Activated CD4-positive, alpha-beta T cell treated with anti-CD3 and anti-CD28 coated beads, Interleukin-2, amount 50 U/mL, for 4 hours (primary cell): ENCODE measurements around the gene ELMOD1.

ENCODE experiments used
- DNase-seq, 2 experiments: peaks; one replicate each; pipeline ENCODE4 v3.0.0-alpha.2; 2020

ELMOD1 gene

DNA sequence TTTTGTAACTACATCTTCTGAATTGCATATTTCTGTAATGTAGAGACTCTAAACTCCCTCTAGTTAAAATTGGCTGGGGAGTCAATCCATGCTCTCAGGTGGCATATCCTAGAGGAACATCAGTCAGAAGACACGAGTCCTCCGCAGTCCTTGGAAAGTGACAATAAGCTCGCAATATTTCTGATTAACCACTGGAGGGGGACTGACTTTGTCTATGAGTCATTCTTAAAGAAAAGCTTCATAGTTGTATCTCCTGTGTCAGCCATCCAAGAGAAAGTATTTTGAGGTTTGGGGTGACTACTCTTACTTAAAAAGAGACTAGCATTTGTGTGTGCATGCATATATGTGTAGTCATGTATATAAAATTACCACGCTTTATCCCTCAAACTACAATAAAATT, 60.7 kb downstream of the ELMOD1 start:
- DNase-seq: no peak

DNA sequence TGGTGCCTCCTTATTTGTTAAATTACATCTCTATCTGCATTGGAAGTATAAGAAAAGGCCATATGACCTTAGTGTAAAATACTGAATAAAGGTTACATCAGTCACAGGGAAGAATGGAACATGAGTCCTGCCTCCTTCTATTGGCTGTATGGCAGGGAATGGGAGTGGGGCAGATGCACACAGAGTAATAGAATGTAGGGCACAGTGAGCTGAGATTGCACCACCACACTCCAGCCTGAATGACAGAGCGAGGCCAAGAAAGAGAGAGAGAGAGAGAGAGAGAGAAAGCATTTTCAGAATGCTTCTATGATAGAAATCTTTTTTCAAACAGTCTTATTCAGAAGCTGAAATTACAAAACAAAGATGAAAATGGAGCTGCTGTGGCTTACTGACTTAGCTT, 62.1 kb downstream of the ELMOD1 start:
- no peak for DNase-seq

DNA sequence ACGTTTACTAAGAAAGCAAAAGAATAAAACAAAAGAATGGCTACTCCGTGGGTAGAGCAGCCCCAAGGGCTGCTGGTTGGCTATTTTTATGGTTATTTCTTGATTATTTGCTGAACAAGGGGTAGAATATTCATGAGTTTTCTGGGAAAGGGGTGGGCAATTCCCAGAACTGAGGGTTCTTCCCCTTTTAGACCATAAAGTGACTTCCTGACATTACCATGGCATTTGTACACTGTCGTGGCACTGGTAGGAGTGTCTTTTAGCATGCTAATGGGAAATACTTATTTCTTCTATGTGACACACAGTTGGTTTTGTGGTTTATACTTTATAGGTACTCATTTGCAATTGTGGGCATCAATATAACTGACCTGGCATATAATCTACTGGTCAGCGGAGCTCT, 64.7 kb downstream of the ELMOD1 start:
- DNase-seq: no peak

DNA sequence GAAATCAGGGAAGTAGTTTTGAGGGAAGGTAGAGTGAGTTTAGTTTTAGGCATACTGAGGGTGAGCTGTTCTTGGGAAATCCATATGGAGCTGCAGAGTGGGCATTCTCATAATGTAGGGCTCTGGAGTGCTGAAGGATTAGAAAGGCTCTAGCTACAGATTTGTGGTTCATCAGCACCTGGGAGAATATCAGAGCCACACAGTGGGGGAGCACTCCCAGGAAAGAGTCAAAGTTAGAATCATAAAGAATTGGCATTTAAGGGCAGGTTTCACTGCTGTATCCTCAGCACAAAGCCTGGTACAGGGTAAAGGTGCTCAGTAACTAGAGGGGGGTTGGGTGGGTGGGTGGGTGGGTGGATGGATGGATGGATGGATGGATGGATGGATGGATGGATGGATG, 68.4 kb downstream of the ELMOD1 start:
- DNase-seq: no peak

DNA sequence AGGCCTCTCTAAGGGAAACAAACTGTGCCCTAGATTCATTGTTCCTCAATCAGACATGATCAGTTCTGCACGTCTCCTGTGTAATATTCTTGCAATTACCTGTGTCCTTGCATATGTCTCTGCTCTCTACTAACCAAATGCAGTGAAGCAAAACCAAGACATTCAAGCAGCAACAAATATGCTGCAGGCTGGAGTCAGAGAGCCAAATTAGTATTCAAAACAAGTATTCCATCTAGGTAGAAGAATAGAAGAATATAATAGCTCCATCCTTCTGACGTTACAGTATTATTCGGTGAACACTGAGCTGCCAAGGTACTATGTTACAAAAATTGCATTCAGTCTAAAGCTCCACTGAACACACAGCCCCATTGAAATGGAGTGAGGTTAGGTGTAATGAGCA, 69.1 kb downstream of the ELMOD1 start:
- DNase-seq: no peak

DNA sequence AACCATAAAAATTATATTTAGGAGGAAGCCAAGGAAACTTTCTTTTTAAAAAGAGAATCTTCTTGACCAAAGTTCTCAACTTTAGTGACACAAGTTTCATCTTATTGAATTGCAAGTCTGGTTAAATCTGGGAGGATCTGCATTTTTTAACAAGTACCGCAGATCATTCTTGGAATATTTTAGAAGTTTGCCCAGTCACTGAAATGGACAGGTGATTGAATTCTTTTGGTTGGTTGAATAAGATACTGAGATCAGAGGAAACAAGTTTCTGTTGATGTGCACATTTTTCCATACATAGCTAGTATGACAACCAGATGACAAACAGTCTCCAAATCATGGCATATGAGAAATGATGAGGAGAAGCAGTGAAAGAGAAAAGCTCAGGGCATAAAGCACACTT, 70.7 kb downstream of the ELMOD1 start:
- DNase-seq: no peak

DNA sequence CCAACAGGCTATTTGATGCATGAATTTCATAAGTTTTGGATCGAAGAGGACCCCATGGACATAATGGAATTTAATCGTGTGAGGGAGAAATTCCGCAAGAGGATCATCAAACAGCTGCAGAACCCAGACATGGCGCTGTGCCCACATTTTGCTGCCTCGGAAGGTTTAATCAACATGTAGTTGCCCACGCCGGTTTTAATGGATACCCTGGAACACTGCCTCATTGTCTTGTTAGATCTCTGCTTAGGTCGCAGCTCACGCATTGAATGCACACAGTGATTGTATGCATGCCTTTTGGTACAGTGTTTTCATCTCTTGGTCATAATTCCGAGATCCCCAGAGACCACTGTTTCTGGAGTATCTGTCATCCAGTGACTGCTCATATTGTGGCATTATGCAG, 74.1 kb downstream of the ELMOD1 start:
- no peak for DNase-seq

DNA sequence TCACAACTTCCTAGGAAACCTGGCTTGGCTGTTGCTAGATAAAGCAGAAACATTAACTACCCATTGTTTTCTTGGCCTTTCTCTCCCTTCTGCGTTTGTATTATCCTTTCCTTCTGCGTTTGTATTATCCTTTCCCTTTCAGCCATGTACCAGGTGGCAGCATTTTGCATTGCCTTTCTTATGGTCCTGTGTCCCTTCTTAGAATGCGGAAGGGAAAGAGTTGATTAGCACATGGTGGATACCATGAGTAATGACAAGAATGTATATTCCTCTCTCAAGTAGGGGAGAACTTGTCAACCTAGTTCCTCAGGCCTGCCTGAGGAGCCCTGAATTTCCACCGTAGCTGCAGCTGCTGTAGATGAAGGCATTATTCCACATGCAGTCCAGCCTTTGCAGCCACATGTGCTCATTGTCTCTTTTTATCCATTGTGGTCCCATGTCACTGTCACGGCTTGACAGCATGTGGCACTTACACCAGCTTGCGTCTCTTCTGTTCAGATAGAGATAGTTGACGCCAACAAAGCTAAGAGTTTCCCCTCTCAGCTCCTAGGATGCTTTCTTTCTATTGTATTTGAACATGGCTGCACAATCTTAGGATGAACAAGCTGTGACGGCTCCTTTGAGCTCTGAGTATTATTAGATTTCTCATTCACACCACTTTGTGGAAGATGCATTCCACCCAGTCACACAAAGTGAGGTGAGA, 76.1 kb downstream of the ELMOD1 start:
- DNase-seq: no peak

DNA sequence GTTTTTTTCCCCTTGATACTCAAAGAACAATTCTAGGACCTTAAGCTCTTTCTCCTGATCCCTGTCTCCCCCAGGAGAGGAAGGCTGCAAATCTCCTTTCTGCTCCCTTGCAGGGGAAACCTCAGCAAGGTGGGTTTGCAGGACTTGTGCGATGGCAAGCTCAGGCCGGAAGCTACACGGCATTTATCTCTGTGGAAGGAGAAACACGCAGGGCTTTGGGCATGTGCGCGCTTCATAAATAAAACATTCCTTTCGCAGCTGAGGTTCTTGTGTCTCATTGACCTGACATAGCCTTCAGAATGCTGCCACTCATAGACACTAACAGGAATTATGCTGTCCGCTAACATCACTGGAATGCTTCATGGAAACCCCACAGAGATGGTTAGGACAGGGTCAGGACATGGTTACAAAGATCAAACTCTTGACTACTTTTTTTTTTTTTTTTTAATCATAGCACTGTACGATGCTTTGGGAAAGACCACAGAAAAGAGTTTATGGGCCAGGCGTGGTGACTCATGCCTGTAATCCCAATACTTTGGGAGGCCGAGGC, 78.3 kb downstream of the ELMOD1 start:
- DNase-seq: no peak

DNA sequence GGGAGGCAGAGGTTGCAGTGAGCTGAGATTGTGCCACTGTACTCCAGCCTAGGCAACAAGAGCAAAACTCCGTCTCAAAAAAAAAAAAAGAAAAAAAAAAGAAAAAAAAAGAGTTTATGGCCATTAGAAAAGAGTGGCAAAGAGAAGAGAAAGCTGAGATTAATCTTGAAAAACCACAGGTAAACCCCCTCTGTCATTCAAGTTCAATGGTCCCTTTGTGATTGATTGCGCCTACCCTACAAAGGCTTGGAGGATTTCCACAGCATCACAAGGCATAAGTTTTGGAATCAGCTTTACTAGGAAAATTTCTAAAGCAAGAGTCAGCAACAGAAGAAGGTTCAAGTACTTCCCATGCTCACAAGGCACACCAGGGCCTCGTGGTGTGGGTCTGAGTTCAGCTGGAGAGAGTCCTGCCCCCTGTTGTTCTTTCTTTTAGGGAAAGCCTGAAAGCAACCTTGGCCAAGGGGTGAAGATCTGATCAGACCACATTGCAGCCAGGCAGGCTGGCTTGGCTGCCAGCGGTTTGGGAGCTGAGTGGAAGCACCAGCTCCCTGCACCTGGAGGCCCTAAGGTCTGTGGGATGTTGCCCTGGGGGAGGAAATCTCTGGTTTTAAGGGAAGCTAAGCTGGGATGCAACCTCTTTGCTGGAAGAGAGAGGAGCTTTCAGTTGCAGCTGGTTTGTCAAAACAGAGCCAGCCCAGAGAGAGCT, 79.1 kb downstream of the ELMOD1 start:
- DNase-seq: no peak

DNA sequence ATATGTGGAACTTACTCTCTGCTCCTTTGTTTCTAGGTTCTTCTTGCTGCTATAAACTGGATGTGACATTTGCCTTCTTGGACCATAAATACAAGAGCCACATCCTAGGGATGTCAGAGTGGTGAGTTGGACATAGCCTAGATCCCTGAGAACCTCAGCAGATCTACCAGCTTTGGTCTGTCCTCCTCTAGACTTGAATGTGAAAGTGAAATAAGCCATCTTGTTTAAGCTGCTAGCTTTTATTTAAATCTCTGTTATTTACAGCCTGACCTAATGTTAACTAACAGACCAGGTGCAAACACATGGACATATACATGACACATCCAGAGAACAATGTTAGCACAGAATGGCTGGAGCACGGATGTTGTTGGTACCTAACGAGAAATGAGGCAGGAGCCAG, 85.0 kb downstream of the ELMOD1 start:
- DNase-seq: no peak

DNA sequence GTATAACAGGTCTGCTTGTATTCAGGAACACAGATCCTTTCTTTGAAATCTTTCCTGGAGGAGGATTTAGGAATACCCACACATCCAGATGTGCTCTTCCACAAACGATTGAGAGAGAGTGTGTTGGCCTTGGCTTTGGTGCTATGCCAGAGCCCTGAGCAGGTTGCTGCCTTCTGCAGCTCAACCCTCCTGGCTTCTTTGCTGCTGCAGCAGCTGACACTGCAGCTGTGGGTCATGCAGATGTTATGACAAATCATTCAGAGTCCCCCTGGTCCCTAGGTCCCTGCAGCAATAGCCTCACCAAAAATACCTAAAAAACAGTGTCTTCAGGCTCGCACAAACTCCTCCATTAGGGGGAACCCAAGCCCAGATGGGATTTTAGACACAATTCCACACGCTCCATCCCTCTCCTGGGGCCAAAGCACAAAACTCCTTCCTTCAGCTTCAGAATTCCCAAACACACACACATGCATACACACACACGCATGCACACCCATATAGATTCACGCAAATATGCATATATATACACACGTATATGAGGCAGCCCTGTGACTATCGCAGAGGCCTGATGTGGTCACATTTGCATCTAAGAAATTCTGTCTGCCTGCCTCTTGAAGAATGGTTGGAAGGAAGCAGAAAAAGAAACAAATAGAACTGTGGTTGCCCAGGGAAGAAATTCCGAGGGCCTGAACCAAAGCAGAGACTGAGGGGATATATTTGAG, 85.5 kb downstream of the ELMOD1 start:
- DNase-seq: no peak

DNA sequence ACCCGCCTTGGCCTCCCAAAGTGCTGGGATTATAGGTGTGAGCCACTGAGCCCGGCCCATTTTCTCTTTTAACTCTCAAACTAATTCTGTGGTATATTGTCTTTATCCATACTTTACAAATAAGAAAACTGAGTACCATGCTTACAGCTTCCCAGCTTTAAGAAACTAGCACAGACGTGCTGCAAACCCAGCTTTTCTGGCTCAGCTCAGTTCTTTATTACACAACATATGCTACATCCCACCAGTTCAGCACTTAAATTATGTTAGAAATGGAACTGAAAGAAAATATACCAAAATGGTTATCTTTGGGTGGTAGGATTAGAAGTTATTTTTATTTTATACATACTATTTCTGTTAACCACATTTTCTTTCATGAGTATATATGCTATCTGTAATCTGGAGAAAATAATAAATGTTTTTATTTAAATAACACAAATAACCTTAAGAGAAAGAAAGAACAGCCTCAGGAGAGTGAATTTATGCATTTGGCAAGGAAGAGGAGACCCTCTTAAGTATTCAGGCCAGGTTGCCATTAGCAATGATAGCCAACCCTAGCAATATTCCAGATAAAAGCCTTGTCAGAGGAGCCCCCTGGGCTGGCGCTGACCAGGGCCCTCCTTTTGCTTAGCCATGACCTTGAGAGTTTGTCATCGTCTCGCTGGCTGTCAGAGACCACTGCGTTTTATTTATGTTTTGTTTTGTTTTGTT, 87.1 kb downstream of the ELMOD1 start:
- DNase-seq: no peak

DNA sequence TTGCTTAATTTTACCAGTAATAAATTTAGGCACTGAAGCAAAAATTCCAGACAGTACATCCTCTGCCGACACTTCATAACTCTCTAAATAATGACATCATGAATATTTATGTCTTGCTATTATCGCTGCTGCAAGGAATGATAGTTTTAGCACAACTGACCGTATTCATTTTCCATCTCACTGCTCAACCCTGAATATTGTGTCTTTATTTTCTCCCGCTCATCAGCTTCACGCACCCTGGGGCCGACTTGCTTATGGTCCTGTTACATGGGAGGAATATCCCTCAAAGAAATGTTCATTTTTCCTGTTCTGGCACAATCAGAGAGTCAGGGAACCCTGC, 87.7 kb downstream of the ELMOD1 start:
- DNase-seq: no peak

DNA sequence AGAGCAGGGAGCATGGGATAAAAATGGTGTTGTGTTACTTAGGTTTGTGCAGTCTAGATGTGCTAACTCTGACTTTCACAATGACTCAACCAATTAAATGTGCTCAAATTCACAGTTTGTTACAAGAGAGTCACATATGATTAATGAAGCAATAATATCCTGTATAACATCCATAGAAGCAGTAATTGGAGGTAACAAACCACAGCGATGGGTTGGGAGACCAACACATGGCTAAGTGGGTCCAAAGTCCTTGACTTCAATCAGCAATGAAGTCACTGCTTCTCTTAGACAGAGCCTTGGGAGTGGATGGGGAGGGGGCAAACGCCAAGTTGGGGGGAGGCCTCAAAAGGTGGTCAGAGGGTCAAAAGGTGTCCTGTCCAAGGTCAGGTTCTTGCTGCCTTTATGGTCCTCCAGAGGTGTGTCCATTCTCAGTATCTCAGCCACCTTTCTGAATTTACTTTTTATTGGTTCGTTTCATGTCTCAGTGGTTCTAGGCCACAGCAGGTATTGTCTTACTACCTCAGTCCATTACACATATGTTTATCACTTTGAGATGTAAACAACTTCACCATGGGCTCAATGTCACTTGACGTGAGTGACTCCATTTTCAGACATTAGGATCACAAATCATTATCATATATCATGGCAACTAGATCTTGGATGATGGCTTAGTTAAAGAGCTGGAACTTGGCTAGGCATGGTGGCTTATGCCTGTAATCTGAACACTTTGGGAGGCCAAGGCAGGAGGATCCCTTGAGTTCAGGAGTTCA, 88.5 kb downstream of the ELMOD1 start:
- DNase-seq: no peak

DNA sequence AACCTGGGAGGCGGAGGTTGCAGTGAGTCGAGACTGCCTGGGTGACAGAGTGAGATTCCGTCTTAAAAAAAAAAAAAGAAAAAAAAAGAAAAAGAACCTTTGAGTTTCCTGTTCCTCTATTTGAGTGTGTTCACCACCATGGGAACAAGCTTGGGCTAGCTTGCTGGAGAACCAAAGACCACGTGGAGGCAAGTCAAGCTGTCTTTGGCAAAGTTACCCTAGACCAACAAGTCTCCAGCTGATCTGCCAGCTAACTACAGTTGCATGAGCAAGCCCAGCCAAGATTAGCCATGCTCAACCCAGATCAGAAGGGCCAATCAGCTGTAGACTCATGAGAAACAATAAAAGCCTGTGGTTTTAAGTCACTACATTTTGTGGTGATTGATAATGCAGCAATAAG, 91.2 kb downstream of the ELMOD1 start:
- DNase-seq: no peak

DNA sequence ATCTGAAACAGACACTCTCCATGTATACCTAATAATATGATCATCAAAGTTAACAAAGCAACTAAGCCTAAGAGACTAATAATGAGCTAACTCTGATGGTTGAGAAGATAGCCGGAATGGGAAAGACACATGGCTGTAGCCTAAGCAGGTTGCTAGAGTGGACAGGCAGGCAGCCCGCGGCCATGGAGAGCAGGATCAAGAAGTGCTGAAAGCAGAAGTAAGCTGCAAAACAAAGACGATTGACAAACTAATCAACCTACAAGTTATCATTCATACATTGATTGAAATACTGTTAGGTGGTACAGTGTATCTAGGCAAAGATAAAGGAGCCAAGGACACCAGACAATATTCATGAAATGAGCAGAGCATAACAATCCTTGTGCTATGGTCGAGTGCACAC, 91.6 kb downstream of the ELMOD1 start:
- no peak for DNase-seq

DNA sequence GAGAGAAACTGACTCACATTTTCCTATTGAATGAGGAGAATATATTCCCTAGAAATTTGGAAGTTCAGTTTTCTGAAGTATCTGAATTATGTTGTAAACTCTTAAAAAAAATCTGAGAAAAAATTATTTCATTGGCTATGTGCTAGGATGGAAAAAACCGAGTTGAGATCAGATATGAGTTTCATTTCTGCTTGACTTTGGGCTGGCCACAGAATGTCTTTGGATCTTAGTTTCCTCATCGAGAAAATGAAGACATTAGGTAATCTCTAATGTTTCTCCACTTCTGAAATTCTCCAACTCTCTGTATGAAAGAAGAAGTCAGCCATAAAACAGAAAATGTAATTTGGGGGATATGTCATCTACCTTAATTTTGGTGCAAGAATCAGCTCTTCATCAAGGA, 92.1 kb downstream of the ELMOD1 start:
- DNase-seq: no peak

DNA sequence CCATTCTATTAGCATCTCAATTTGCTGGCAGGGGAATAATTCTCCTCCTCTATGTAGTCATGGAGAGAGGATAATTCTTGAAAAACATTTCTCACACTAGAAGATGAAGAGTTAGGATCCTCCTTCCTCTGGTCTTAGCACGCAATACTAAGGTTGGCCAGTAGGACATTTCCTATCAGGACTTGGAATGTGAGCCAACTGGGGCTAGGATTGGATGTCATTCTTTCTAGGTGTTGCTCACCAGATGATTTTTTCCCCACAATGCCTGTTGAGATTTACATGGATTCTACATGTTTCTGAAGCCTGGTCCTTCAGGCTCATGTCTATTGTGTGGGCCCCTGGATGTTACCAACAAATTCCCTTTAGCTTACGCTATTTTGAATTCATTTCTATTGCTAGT, 92.9 kb downstream of the ELMOD1 start:
- no peak for DNase-seq

DNA sequence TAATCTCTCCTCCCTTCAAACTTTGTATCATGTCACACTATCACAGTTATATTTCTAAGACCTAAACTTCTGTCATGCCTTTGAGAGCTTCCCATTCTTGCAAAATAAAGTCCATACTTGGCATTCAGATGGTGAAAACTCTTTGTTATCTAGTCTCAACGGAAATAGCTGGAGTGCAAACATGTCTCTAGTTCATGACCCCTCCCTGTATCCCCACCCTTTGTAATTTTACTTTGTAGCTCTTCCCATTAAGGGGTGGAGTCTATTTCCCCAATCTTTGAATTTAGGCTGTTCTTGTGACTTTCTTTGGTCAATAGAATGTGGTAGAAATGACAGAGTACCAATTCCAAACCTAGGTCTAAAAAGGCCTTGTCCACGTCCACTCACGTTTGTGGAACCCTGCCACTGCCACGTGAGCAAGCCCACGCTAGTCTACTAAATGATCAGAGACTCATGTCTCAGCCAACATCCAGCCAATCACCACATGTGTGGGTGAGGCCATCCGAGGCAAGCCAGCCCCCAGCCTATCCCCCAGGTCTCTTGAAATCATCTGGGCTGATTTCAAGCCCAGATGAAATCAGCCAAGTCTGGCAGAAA, 97.5 kb downstream of the ELMOD1 start:
- no peak for DNase-seq

DNA sequence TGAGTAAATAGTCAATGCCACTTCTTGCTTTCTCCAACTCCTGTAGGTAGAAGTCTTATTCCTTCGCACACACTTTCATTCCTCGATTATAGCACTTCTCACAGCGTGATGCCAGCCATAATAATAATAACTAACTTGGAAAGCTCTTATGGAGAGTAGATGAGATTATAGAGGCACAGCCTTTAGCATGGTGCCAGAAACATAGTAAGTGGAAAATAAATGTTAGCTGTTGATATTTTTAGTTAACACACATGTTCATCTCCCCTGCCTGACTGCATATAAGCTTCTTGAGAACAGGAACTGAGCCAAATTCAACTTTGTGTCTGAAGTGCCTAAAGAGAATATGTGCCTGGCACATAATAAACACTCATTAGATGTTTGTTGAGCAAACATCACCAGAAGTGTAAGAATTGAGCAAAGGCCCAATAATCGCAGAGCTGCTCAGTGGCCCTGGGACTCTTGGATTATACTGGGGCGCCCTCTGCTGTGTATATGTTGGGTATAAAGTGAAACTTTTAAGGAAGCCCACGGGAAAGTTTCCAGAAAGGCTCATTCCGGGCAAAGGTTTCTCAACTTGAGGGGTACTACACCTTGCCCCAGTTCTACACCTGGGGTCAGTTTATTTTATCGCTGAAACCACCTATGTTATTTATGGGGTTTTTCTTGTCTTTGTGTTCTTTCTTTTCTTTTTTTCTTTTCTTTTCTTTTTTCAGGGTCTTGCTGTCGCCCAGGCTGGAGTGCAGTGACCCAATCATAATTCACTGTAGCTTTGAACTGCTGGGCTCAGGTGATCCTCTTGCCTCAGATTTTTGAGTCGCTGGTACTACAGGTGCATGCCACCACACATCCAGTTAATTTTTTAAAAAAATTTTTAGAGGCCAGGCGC, 98.6 kb downstream of the ELMOD1 start:
- DNase-seq: peak; percentile 43 to 52
